Raji (cell line): ENCODE data around the gene CELF3.

Experiments used
- POLR2A ChIP-seq: IDR thresholded peaks from 2 replicates; pipeline ENCODE4 v1.6.1; 2011; ENCODE audit warnings: low read depth, low read length, control low read depth; ENCODE audit not compliant: insufficient read depth

The CELF3 gene

DNA sequence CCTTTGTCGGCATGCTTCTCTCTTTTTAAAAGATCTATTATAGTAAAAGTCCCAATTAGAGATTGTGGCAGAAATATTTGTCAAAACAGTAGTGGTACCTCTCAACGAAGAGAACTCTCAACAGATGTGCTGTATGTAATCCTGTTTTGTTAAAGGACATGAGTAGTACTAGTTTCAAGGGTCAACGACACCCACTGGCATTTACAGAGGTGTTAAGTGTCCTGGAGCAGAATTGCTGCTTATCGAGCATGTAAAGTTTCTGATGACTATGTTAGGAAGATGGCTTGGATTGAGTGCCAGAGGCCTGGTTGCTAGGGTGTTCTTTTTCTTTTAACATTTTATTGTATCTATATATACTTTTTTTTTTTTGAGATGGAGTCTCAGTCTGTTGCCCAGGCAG is 27.1 kb downstream of the CELF3 start:
- TF ChIP-seq POLR2A, result no peak

- no peak for TF ChIP-seq POLR2A
Observed at GRCh38 chr1:151686561-151686960, 30.0 kb downstream of the CELF3 start.

DNA sequence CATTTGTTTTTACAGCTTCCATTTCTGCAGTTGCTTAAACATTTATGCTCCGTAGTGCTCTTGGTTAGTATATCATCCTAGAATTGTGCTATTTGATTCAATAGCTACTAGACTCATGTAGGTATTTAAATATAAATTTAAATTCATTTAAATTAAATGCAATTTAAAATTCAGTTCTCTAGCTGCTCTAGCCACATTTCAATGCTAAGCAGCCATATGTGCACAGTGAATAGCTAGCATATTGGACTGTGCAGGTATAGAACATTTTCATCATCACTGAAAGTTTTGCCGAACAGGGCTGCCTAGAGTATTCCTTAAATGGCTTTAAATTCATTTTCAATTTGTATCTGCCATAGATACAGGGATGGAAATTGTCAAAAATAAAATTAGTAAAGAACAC is 32.5 kb downstream of the CELF3 start:
- TF ChIP-seq POLR2A, result no peak

DNA sequence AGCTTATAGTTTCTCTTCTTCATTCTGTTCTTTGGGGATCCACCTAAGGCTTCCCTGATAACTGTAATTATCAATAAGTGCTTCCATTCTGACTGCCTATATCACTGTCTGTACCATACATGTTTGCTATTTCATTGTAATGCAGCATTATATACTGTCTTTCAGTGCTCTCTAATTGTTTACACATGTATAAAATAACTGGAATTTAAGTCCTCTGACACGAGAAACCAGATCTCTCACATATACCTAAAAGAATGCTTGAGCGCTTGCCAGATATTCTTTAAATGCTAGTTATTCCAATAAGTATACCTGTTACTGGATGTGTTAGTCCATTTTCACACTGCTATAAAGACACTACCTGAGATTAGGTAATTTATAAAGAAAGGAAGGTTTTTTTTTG is 34.7 kb downstream of the CELF3 start:
- TF ChIP-seq POLR2A, result no peak

- no peak for TF ChIP-seq POLR2A
Observed at GRCh38 chr1:151680826-151681225, 35.8 kb downstream of the CELF3 start.

DNA sequence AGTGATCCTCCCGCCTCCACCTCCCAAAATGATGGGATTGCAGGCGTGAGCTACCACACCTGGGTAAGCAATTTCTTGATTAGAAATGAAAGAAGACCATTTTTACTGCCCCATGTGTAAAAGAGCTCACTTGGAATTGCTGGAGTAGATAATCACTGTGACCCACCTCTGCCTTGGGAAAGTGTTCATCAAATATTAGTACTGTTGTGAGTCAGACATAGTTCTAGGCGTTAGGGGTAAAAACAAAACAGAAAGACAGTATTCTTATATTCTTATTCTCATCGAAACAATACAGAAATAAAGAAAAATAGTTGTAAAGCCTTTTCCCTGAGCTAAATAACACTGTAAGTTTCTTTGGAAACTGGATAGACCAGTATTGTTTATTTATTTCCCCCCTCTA is 36.2 kb downstream of the CELF3 start:
- TF ChIP-seq POLR2A, result no peak

- TF ChIP-seq POLR2A, result no peak
Observed at GRCh38 chr1:151673407-151673806, 43.2 kb downstream of the CELF3 start.

- no peak for TF ChIP-seq POLR2A
Observed at GRCh38 chr1:151668090-151668489, 48.5 kb downstream of the CELF3 start.

DNA sequence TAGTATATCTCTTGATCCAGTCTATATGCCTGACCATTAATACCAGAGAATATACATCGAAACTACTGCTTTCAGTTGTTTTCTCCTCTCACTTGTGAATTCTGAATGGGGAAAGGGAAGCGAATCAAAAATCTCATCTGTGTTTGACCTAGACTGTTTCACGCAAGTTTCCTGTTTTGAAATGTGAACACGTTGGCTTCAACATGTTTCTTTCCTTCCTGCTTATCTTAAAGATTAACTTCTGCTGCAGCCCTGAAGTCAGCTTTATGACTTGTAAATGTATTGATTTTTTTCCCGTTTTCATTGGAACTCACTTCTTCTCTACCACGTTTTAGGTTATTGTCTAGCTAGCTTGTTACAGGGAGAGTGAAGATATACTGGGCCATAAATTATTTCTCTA is 54.9 kb downstream of the CELF3 start:
- TF ChIP-seq POLR2A, result no peak

DNA sequence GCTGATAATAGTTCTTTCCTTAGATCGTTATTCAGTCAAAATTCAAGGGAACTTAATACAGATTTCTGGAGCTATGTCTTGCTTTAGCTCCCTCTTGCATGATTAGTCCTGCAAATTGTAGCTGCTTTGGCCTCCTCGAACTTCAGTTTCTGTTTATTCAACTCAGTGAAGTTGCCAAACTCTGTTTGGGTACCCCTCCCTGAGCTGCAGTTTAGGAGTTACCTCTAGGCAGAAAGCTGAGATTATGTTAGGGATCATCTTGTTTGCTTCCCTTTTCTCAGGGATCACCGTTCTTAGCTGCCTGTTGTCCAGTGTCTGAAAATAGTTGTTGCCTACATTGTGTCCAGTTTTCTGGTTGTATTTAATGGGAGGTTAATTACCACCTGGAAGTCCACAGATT is 61.2 kb downstream of the CELF3 start:
- no peak for TF ChIP-seq POLR2A

- no peak for TF ChIP-seq POLR2A
Observed at GRCh38 chr1:151653397-151653796, 63.2 kb downstream of the CELF3 start.
